ENCODE measurements around the gene A4GNT. TPM values are rescaled to one million over a fixed set of nuclear protein-coding genes. Genes with fewer than 3 reads are reported as not detected.
"Not testable (repeated sequence)": the region's sequence is repeated elsewhere in the genome, so short reads cannot be mapped to it uniquely, and the experiment has no call there.

The A4GNT gene
- total RNA-seq, 2 donors from 2014 or later, result not detected

DNA sequence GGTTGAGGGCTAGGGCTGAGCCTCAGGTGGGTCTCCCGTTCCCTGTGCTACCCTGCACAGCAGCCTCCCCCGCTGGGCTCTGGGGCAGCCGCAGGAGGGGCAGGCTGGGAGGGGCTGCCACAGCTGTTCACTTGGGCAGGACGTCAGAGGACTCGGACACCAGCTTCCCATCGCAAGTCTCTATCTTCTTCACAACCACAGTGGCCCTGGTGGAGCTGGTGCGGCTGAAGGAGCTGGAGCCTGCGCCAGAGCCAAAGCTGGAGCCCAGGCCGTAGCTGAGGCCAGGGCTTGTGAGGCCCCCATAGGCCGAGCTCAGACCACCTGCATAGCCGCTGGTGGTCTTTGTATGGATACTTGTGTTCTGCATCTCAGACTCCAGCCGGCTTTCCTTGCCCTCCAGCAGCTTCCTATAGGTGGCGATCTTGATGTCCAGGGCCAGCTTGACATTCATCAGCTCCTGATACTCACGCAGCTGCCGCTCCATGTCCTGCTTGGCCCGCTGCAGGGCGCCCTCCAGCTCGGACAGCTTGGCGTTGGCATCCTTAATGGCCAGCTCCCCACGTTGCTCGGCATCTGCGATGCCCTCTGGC is 30.7 kb downstream of the A4GNT start:
- H3K27me3 Mint-ChIP-seq; ATAC-seq (replicated peaks); H3K27ac Mint-ChIP-seq; H3K9me3 Mint-ChIP-seq; H3K36me3 Mint-ChIP-seq (ENCODE audit: low read depth); H3K4me1 Mint-ChIP-seq; H3K4me3 Mint-ChIP-seq: not testable (repeated sequence)

DNA sequence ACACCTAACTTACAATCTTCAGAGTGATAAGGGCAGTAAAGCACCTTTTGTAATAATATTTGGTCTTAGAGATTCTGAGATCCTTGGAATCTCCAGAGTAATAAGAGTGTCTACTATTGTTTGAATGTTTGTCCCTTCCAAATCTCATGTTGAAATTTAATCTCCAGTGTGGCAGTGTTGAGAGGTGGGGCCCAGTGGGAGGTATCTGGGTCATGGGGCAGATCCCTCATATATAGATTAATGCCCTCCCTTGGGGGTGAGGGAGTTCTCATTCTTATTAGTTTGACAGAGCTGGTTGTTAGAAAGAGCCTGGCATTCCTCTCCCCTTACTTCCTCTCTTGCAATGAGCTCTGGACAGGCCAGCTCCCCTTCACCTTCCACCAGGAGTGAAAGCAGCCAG is 32.8 kb downstream of the A4GNT start:
- H3K9me3 Mint-ChIP-seq, result no peaks in the 10 kb centered on the region
- H3K4me1 Mint-ChIP-seq, result no peaks in the 10 kb centered on the region
- H3K36me3 Mint-ChIP-seq (ENCODE audit: low read depth), result no peaks in the 10 kb centered on the region
- no peak for ATAC-seq (replicated peaks)
- peaks cover 13% of the 10 kb centered on the region for H3K27me3 Mint-ChIP-seq
- no peak overlapping the region for H3K27ac Mint-ChIP-seq
- no peak overlapping the region for H3K4me3 Mint-ChIP-seq

DNA sequence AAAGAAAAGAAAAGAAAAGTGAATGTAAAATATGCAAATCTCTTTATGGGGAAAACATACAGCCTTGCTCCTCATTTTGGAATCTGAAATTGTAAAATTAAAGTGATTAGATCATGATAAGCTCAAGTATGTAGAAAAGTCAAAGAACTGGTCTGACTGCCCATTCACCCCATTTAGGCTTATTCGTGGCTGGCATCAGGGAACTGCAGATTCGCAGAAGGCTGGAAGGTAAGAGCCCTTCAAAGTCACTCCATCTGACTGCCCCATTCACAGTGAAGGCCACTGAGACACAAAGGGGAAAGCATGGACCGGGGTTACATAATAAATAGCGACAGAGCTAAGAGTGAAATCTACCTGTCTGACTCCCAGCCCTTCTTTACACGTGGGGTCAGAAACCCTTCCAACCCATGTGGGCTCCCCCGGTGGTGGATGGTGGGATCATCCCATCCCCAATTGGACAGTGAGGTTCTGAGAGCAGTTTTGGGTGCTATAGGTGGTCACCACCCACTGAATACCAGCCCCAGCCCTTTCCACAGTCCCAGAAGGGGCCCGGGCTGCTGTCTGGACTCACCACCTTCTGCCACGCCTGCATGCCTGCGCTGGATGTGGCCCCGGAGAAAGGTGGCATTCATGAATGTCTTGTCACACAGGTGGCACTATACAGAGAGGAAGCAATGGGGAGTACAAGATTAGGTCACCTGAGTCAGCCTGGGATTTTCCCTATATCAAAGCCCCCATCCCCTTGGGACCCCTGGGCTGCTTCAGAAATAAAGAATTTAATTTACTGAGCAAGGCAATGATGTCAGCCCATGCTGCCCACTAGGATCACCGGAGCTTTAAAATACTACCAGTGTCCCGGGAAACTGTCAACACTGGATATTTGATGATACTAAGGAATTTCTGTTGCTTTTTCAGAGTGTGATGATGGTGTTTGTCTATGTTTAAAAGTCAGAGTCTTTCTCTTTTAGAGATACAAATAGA is 34.7 kb downstream of the A4GNT start:
- H3K27ac Mint-ChIP-seq, result no peak overlapping the region
- H3K4me1 Mint-ChIP-seq, result no peaks in the 10 kb centered on the region
- ATAC-seq (replicated peaks), result no peak
- H3K36me3 Mint-ChIP-seq (ENCODE audit: low read depth), result no peaks in the 10 kb centered on the region
- peaks cover 10% of the 10 kb centered on the region for H3K27me3 Mint-ChIP-seq
- no peaks in the 10 kb centered on the region for H3K9me3 Mint-ChIP-seq
- H3K4me3 Mint-ChIP-seq, result no peak overlapping the region

DNA sequence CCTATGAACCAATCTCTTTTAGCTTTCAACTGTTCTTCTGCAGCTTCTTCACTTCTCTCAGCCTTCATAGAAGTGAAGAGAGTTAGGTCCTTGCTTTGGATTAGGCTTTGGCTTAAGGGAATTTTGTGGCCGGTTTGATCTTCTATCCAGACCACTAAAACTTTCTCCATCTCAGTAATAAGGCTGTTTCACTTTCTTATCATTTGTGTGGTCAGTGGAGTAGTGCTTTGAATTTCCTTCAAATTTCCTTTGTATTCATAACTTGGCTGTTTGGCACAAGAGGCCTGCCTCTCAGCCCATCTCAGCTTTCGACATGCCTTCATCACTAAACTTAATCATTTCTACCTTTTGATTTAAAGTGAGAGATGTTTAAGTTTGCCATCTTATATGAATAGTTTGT is 38.5 kb downstream of the A4GNT start:
- no peaks in the 10 kb centered on the region for H3K4me1 Mint-ChIP-seq
- H3K36me3 Mint-ChIP-seq (ENCODE audit: low read depth), result no peaks in the 10 kb centered on the region
- H3K9me3 Mint-ChIP-seq, result no peaks in the 10 kb centered on the region
- H3K27me3 Mint-ChIP-seq, result peaks cover 4% of the 10 kb centered on the region
- no peak overlapping the region for H3K27ac Mint-ChIP-seq
- ATAC-seq (replicated peaks), result no peak
- H3K4me3 Mint-ChIP-seq, result no peak overlapping the region

DNA sequence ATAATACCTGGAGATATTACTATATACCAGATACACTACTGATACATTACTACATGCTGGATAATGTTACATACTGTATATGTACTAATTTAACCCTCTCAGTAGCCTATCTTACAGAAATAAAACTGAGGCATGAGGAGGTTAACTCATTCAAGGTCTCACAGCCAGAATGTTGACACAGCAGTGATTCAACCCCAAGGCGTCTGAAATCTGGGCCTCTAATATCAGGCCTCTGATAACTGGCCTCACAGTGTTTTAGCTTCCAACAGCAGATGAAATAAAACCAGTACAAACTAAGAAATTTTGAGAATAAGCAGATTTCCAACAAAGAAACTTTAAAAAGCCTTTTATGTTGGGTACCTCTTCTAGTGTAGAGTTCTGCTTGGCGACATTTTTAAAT is 40.2 kb downstream of the A4GNT start:
- H3K4me1 Mint-ChIP-seq, result no peaks in the 10 kb centered on the region
- H3K9me3 Mint-ChIP-seq, result no peaks in the 10 kb centered on the region
- no peaks in the 10 kb centered on the region for H3K36me3 Mint-ChIP-seq (ENCODE audit: low read depth)
- ATAC-seq (replicated peaks), result no peak
- no peak overlapping the region for H3K4me3 Mint-ChIP-seq
- no peak overlapping the region for H3K27ac Mint-ChIP-seq
- peaks cover 9% of the 10 kb centered on the region for H3K27me3 Mint-ChIP-seq

DNA sequence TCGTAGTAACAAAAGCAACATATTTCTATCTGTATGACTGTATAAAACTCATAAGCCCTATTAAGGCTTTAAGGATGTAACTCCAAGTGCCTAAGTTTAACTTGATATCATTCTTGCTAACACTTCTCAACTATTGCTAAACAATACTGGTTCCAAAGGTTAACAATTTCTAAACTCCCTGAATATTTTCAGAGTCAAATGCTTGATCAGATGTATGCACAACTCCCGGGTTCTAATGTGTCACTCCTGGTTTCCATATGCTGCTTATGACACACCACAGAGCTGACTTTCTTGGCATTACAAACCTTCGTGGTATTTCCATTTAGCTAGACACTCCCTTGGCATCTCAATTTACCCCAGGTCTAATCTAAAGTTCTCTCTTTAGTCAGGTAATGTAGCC is 43.1 kb downstream of the A4GNT start:
- no peaks in the 10 kb centered on the region for H3K4me1 Mint-ChIP-seq
- no peak overlapping the region for H3K27ac Mint-ChIP-seq
- no peak for ATAC-seq (replicated peaks)
- H3K36me3 Mint-ChIP-seq (ENCODE audit: low read depth), result no peaks in the 10 kb centered on the region
- no peaks in the 10 kb centered on the region for H3K9me3 Mint-ChIP-seq
- H3K4me3 Mint-ChIP-seq, result no peak overlapping the region
- H3K27me3 Mint-ChIP-seq, result peaks cover 8% of the 10 kb centered on the region

DNA sequence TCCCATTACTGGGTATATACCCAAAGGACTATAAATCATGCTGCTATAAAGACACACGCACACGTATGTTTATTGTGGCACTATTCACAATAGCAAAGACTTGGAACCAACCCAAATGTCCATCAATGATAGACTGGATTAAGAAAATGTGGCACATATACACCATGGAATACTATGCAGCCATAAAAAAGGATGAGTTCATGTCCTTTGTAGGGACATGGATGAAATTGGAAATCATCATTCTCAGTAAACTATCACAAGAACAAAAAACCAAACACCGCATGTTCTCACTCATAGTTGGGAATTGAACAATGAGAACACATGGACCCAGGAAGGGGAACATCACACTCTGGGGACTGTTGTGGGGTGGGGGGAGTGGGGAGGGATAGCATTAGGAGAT is 46.4 kb downstream of the A4GNT start:
- peaks cover 20% of the 10 kb centered on the region for H3K27me3 Mint-ChIP-seq
- H3K36me3 Mint-ChIP-seq (ENCODE audit: low read depth); H3K4me1 Mint-ChIP-seq; H3K9me3 Mint-ChIP-seq; H3K4me3 Mint-ChIP-seq; H3K27ac Mint-ChIP-seq; ATAC-seq (replicated peaks): not testable (repeated sequence)

DNA sequence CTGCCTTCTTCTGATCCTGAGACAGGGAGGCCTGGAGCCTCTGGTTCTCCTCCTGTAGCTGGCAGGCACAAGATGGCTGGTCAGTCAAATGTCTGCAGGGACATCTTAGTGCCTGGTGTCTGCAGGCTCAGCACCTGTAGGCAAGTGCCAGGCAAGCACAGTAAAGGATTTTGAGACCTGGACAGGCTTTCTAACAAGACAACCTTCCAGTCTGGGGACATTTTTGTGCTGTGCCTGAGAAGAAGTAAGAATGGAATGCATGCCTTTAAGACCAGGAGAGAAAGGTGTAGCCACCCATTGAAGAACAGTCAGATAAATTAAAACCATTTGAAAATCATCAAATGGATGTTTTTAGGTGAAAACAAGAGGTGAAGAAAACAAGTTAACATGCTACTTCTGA is 48.0 kb downstream of the A4GNT start:
- no peak for ATAC-seq (replicated peaks)
- no peak overlapping the region for H3K27ac Mint-ChIP-seq
- H3K27me3 Mint-ChIP-seq, result peaks cover 25% of the 10 kb centered on the region
- no peaks in the 10 kb centered on the region for H3K9me3 Mint-ChIP-seq
- H3K4me3 Mint-ChIP-seq, result no peak overlapping the region
- no peaks in the 10 kb centered on the region for H3K36me3 Mint-ChIP-seq (ENCODE audit: low read depth)
- H3K4me1 Mint-ChIP-seq, result no peaks in the 10 kb centered on the region

DNA sequence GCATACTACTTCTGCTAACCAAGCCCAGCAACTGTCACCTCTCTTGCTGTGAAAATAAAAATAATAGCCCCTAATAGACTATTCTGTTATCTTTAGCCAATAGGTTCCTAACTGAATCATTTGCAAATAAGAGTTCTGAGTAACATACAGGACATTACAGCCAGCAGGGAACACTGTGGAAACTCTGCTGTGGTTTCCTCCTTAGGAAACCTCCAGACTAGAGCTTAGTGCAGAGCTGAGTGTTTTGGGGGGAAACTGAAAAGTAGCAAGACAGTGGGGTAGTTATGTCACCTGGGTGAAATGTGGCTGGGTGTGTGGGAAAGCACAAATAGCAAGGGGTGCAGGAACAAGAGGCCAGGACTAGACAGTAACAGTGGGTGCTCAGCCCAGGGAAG is 49.2 kb downstream of the A4GNT start:
- Mint-ChIP-seq H3K36me3 (ENCODE audit: low read depth) (no peaks in the 10 kb centered on the region), H3K9me3 (no peaks in the 10 kb centered on the region), H3K27me3 (peaks cover 19% of the 10 kb centered on the region), H3K4me3 (no peak overlapping the region), H3K27ac (no peak overlapping the region), H3K4me1 (no peaks in the 10 kb centered on the region)
- no peak for ATAC-seq (replicated peaks)

DNA sequence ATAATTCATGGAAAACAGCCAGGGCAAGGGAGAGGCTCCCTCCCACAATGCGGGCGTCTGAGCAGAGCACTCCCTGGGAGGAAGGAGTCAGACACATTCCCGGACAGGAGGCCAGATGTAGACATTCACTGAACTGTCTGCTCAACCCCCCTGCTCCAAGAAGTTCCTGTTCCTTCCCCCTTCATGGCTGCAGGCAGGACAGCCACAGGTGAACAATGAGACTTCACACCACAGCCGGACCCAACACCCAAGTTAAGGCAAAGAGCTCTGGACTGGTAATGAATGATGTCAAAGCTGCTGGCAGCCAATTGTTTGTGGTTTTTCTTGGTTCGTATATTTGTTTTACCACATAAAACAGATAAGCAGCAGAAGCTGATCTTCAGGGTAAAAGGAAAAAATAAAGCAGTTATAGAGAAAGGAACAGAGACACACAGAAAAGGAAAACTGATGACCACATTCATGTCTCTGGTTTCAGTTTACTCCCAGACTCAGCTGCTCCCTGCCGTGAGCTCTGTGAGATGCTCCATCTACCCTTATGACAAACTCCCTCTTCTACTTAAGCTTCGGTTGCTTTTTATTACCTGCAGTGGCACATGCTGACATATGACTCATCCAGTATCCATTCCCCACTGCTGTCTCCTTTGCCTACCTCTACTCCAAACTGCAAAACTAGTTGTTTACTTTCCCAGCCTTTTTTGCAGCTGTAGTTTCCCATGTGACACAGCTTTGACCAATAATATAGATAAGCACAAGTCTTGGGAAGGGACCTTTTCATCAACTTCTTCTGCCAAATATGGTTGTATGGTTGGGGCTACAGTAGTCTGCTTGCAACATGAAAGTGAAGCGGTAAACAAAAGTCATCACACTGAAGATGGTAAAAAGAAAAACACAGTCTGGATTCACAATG is 49.9 kb downstream of the A4GNT start:
- H3K9me3 Mint-ChIP-seq, result no peaks in the 10 kb centered on the region
- no peaks in the 10 kb centered on the region for H3K36me3 Mint-ChIP-seq (ENCODE audit: low read depth)
- no peaks in the 10 kb centered on the region for H3K4me1 Mint-ChIP-seq
- H3K27me3 Mint-ChIP-seq, result peaks cover 19% of the 10 kb centered on the region
- H3K4me3 Mint-ChIP-seq, result no peak overlapping the region
- peak; percentile 60 for ATAC-seq (replicated peaks)
- H3K27ac Mint-ChIP-seq, result no peak overlapping the region

DNA sequence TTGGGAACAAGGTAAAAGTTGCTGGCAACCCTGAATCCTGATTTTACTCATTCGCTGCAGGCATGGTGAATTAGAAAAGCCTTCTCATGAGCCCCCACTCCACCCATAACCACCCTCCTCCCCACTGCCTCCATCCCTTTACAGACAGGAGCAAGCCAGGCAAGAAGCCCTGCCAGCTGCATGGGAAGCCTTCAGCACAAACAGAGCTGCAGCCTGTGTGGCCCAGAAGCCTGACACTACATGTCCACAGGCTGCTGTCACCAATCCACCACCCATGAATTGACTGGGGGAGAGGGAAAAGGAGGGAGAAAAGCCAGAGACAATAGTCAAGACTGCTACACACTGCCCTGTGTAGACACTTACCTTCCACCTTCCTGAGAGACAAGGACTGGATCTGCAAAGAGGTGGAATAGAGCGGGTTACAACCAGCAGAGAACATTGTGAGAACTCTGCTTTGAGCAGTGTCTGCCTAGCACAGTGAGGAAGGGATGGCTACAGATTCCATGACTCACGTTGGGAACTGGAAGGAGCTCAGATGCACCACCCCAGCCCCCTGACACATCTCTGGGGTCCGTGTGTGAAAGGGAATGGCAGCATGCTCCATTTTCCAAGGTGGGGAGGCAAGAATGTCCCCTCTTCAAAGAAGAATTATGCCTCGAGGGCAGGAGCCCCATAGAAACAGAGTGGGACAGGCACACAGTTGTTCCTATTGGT is 50.7 kb downstream of the A4GNT start:
- no peak overlapping the region for H3K4me3 Mint-ChIP-seq
- no peaks in the 10 kb centered on the region for H3K36me3 Mint-ChIP-seq (ENCODE audit: low read depth)
- H3K27me3 Mint-ChIP-seq, result peaks cover 19% of the 10 kb centered on the region
- H3K4me1 Mint-ChIP-seq, result no peaks in the 10 kb centered on the region
- no peaks in the 10 kb centered on the region for H3K9me3 Mint-ChIP-seq
- H3K27ac Mint-ChIP-seq, result no peak overlapping the region
- ATAC-seq (replicated peaks), result no peak

DNA sequence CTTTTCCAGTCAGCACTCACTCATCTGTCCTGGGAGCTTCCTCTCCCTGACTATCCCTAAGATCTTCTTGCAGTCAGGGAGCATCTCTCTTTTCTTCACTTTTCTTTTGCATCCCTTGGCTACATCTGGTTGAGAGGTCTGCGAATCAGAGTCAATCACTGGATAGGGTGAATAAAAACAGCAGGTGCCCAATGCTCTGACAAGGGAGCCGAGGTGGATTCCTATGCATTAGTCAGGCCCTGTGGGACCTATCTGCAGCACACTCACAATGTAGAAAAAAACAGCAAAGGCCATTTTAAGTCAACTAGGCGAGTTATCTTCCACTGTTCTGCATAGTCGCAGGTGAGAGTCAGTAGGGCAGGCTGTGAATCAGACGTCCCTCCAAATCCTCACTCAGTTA is 52.3 kb downstream of the A4GNT start:
- no peaks in the 10 kb centered on the region for H3K9me3 Mint-ChIP-seq
- H3K27me3 Mint-ChIP-seq, result peaks cover 19% of the 10 kb centered on the region
- no peaks in the 10 kb centered on the region for H3K4me1 Mint-ChIP-seq
- no peak overlapping the region for H3K4me3 Mint-ChIP-seq
- ATAC-seq (replicated peaks), result no peak
- H3K36me3 Mint-ChIP-seq (ENCODE audit: low read depth), result no peaks in the 10 kb centered on the region
- no peak overlapping the region for H3K27ac Mint-ChIP-seq

DNA sequence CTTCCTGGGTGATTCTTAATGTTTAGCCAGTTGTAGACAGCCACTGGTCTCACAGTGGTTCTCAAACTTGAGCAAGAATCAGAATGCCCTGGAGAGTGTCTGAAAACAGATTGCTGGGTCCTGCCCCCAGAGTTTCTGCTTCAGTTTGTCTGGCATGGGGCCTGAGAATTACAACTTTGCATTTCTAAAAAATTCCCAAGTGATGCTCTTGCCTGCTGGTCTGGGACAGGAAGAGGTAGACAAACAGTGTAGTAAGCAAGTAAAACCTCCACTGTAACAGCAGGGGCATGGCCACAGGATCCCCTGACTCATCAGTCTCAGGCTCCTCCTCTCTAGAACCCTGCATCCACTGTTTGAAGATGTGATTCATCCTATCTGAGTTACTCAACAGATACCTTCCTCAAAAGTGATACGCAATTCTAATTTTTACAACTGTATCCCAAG is 53.3 kb downstream of the A4GNT start:
- Mint-ChIP-seq H3K4me3 (no peak overlapping the region), H3K9me3 (no peaks in the 10 kb centered on the region), H3K27ac (no peak overlapping the region), H3K36me3 (ENCODE audit: low read depth) (no peaks in the 10 kb centered on the region), H3K4me1 (no peaks in the 10 kb centered on the region), H3K27me3 (peaks cover 16% of the 10 kb centered on the region)
- peak; percentile 76 for ATAC-seq (replicated peaks)

DNA sequence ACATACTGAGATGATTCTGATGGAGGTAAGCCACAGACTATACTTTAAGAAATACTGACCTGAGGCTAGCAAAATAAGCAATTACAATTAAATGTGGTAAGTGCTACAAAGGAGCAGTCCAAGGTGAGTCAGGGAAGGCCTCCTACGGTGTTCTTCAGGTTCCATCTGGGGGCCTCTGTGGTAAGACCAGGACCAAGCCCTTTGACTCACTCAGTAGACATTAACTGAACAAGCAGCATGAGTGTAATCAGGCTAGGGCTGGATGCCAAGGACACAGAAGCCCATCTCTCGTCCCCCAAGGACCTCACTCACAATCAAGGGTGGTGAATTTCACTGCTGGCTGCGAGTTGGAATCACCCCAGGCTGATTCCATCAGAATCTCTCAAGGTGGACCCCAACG is 54.1 kb downstream of the A4GNT start:
- no peak overlapping the region for H3K4me3 Mint-ChIP-seq
- no peaks in the 10 kb centered on the region for H3K4me1 Mint-ChIP-seq
- H3K27me3 Mint-ChIP-seq, result peaks cover 17% of the 10 kb centered on the region
- H3K36me3 Mint-ChIP-seq (ENCODE audit: low read depth), result no peaks in the 10 kb centered on the region
- no peak for ATAC-seq (replicated peaks)
- H3K27ac Mint-ChIP-seq, result no peak overlapping the region
- no peaks in the 10 kb centered on the region for H3K9me3 Mint-ChIP-seq

Measured in activated T-helper 17 cell treated with anti-CD3 and anti-CD28 coated beads, Interleukin-2, amount 50 U/mL, for 72 hours (primary cell).